Adipose tissue (tissue), 3 donors: Measurements from ENCODE around the gene PHEX. TPM values are rescaled to one million over a fixed set of nuclear protein-coding genes. Genes with fewer than 3 reads are reported as not detected.

Experiments used
- H3K27ac ChIP-seq: one replicate; pipeline ENCODE4 v1.5.1; 2013; ENCODE audit warnings: low read depth, low read length
- WGBS, 3 donors: extraction: QIAGEN DNeasy Blood & Tissue Kit; methylation state at CpG; one replicate each; pipeline ENCODE4 v1.1.7; 2013; 5-methylcytosine and 5-hydroxymethylcytosine counted together
- polyA plus RNA-seq, 3 donors: library from polyadenylated mRNA; stranded (reverse); fragments of 200-250 nt; gene quantifications; one replicate each; pipeline ENCODE4 v1.2.3, GENCODE V29; 2013
- donor health status: healthy with polysubstance abuse.
- donor health status: Bipolar disorder and iron deficiency.
- donor health status: healthy.

PHEX gene
- polyA plus RNA-seq, 3 donors = 0.01 to 0.03 TPM; not detected in 1

DNA sequence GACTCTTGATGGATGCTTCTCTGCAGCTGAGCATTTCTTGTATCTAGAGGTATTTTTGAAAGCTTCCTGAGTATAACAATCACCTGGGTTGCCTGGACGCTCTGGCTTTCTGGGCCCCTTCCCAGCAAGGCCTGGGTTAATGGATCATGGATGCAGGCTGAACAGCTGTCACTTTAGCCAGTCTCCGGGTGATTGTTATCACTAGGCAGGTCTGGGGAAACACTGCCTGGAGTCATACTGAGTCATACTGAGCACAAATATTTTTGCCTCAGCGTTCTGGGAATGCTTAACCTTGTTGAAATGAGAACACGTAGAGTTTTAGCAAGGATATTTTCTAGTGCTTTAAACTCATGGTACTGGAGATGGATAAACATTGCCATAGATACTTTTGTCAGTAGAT lies 102.6 kb downstream of the PHEX start:
- WGBS, 3 donors = 33 to 58% (median 44%) methylated on average over 4 of the region's 4 CpGs
- no peak overlapping the region for H3K27ac ChIP-seq

DNA sequence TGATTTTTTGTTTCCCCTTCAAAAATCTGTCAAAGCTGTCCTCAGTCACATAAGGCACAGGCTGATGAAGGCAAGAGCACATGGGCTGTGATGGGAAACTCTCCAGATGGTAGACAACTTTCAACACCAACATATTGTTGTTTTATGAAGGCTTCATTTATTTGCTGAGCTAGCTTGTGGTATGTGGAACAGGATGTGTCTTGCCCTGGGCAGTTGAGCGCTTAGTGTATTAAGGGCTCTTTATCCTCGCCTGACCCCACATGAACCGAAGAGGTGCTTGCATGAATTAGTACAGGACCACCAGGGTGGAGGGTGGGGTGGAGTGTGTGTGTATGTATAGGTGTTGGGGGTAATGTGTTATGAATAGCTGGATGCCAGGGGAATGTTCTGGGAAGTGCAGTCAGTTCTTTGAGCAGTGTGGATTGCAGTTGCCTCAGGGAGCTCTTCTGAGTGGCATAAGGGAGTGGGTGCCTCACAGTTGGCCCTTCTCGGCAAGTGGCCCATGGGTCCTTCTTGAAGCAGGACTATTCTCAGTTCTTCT lies 103.1 kb downstream of the PHEX start:
- WGBS, 3 donors = 29 to 71% (median 59%) methylated on average over 4 of the region's 4 CpGs
- H3K27ac ChIP-seq = no peak overlapping the region

DNA sequence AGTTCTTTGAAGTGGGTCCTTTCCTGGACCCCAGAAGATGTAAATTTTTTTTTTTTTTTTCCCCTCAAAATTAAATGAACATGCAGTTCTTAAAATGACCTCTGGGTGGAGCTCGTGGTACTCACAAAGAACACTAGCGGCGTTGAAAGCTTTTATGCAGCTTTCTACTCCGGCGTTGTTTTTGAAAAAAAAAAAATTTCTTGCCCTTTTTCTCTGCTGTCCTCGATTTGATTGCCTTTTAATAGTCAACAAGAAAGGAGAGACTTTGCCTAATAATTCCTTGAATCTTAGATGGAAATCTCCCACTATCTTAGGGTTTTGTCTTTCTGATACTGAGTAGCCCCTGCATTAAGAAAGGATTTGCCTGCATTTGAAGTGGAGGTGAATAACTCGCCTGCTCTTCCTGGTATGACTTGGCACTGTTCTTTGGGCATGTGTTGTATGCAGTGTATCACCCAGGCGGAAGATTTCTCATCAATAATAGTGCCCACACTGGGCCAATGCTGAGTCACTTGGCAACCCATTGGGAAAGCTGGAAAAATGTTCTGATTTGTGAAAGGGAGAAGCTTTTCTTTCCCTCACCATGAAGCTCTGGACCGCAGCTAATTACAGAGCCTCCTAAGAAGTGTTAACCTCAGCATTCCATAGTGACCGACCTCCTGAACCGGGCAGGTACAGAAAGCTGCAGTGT lies 104.0 kb downstream of the PHEX start:
- WGBS, 3 donors = 21 to 23% (median 22%) methylated on average over 11 of the region's 11 CpGs
- H3K27ac ChIP-seq = no peak overlapping the region

DNA sequence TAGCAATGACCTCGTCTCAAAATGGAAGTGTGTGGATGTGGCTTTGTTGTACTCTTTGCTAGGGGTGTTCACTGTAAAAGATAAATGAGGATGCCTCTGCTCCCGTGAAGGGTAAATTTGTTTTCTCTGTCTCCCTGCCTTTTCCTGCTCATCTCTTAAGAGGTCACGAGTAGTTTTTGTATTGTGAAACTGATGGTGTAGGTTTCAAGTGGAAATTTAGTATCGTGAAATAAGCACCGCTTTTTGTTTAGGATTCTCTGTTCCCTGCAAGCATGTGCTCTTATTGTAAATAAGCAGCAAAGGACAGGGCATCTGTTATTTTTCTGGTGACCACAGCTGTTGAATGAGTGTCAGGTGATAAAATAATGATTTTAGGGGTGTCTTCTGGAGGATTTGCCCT lies 104.6 kb downstream of the PHEX start:
- no peak overlapping the region for H3K27ac ChIP-seq
- 66 to 80% (median 71%) methylated on average over 5 of the region's 5 CpGs for WGBS, 3 donors

DNA sequence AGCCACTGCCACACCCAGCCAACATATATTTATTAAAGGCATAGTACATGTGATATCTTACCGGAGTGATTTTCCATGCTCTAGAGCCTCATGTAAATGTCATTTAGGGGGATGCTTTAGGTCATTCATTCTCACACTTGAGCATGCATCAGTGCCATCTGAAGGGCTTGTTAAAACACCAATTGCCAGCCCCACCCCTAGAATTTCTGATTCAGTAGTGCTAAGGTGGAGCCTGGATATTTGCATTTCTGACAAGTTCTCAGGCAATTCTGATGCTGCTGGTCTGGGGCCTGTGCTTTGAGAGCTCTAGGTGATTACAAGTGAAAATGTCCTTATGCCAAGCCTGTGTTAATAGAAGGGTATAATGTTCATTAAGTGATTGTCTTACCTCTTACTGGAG lies 107.7 kb downstream of the PHEX start:
- WGBS, 3 donors = 90 to 100% (median 100%) methylated on average over 1 of the region's 1 CpG

DNA sequence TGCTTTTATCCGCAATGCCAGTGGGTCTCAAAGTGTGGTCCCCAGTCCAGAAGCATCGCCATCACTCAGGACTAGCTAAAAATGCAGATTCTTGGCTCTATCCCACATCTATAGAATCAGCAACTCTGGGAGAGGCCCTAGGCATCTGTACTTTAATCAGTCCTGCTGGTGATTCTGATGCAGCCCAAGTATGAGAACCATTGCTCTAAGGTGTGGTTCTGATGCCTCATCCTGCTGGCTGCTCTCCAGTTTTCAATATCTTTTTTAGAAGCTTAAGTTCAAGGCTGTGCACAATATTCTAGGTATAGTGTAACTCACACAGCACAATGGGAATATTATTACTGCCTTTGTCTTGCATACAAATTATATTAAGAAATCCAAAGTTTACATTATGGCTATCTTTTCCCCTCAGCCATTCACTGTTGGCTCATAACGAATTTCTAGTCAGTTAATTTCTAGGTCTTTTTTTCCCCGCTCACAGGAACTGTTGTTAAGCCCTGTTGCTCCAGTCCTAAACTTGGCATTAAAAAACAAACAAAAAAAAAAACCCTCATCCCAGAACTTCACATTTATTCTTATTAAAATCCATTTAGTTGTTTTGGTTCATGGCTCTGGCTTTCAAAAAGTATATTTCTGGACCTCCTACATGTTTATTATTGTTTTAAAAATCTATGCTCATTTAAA lies 109.1 kb downstream of the PHEX start:
- 86 to 95% (median 90%) methylated on average over 4 of the region's 4 CpGs for WGBS, 3 donors
- no peak overlapping the region for H3K27ac ChIP-seq

More for the DNA sequence above, 107.7 kb downstream of the PHEX start:
- H3K27ac ChIP-seq = no peak overlapping the region

DNA sequence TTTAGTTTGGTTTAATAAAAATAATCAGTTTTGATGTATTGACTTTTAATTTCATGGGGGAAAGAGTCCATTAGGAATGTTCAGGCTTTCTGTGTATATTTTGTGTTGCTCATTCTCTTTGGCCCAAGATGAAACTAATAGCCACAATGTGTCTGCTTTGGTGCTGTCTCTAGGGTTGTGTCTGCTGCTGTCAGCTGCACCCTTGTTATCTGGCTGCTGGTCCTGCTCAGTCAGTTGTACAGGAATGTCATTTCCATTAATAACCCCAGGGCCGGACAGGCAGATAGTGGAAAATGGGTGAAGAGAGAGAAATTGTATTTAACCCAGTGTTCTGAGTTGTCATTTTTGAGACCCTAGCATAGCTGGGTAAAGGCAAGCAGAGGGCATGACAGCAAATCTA lies 115.1 kb downstream of the PHEX start:
- H3K27ac ChIP-seq = no peak overlapping the region
- WGBS, 3 donors = 68 to 71% (median 70%) methylated on average over 1 of the region's 1 CpG

DNA sequence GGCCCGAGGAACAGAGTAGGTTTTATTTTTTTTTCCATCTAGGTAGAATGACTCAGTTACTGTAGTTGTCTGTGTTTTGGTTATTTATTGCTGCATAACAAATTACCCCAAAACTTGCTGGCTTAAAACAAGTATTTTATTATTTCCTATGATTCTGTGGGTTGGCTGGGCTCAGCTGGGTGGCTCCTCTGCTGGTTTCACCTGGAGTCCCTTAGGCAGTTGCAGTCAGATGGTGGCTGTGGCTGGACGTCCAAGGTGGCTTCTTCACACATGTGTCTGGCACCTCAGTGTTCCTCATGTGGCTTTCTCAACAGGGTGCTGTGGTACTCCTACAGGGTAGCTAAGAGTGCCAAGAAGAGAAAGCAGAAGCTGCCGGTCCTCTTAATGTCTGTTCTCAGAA lies 115.8 kb downstream of the PHEX start:
- 78 to 92% (median 92%) methylated on average over 3 of the region's 3 CpGs for WGBS, 3 donors
- no peak overlapping the region for H3K27ac ChIP-seq

DNA sequence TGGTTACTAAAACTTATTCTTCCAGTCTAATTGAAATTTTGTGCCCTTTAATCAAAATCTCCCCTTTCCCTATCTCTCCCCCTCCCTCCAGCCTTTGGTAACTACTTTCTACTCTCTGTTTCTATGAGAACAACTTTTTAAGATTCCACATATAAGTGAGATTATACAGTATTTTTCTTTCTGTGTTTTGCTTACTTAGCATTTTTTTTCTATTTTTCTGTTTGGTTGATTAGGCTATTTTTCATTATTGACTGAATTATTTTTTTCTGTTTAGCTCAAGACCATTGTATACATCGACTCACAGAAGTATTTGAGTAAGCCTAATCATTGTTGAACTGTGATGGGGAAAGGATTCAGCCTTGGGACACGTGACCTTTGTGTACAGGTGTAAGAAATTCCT lies 116.4 kb downstream of the PHEX start:
- 59 to 93% (median 75%) methylated on average over 2 of the region's 2 CpGs for WGBS, 3 donors
- no peak overlapping the region for H3K27ac ChIP-seq

DNA sequence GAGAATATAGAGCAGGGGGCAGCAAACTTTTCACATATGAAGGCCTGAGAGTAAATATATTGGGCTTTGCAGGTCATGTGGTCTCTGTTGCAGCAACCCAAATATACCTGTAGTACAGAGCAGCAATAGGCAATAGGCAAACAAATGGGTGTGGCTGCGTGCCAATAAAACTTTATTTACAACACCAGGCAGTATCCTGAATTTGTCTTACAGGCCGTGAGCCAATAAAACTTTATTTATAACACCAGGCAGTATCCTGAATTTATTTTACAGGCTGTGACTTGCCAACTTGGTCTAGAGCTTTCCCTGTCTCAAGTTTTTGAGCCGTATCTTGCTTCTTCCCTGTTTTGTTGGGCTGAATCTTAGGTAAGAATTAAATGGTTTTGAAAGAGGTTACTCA lies 118.2 kb downstream of the PHEX start:
- no peak overlapping the region for H3K27ac ChIP-seq
- WGBS, 3 donors = 61 to 84% (median 80%) methylated on average over 3 of the region's 3 CpGs

DNA sequence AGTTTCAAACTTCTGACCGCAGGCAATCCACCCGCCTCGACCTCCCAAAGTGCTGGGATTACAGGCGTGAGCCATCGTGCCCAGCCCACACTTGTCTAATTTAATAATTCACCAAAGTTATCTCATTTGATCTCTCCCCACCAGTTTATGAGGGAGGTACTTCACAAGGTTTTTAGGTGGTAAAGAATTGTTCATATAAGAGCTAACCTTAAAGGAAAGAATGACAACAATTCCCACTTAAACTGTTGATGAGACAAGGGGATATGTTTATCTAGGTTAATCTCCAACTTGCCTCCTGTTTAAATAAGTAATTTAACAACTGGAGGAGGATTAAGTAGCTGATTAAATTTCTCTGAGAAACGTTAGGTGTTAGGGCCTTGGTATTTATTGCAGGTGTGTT lies 123.0 kb downstream of the PHEX start:
- no peak overlapping the region for H3K27ac ChIP-seq
- WGBS, 3 donors = 45 to 92% (median 75%) methylated on average over 6 of the region's 6 CpGs

DNA sequence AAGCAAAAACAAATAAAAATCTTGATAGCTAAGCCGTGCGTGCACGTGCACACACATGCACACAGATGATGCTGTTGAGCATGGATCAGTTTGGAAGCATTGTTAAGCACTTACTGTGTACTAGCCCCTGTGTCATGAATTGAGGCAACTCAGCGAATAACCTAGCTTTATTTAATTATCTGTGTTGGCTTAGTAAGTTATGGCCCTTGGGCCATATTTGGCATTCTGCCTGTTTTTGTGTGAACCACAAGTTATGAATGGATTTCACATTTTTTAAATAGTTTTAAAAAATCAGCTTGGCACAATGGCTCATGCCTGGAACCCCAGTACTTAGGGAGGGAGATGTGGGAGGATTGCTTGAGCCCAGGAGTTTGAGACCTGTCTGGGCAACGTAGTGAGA lies 126.9 kb downstream of the PHEX start:
- no peak overlapping the region for H3K27ac ChIP-seq
- WGBS, 3 donors = 78 to 88% (median 84%) methylated on average over 5 of the region's 5 CpGs

DNA sequence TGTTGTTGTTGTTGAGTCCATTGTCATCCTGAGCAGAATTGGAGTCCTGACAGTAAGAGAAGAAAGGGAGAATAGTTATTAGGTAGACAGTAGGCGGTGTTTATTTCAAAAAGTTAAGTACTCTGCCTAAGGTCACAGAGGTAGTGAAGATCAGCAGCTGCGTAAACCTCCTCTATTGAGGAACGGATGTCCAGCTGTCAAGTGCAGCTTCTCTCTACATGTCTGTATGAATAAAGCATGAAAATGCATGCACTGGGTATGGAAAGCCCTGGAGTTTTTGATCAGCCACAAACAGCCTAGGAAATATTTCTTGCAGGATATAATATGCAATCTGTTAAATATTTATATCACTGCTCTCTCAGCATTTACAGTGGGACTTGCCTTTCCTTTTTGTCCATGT lies 131.2 kb downstream of the PHEX start:
- WGBS, 3 donors = 69 to 88% (median 85%) methylated on average over 3 of the region's 3 CpGs
- no peak overlapping the region for H3K27ac ChIP-seq

DNA sequence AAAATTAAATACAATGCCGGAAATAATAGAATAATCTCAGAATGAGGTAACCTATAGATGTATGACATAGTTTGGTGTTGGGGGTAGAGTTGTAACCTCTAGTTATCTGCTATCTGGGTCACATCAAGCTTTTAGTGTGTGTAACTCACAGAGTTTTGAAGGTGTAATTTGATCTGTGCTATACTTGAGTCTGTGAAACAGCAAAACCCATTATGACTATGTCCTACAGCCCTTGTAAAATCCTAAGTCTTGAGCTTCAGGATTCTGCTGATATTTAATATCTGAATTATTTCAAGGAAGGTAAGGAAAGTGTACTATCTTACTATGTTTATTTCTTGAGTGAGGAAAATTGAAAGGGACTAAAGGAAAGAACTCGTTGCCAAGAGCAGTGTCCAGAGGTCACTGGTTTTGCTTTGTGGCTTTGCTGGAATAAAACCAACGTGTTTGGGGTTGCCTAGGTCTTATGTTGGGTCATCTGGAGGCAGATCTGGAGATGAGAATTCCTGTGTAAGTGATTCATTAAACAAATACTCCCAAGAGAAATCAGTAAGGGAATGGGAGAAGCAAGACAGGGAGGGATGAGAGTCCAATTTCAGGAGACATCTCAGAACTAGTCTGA lies 132.8 kb downstream of the PHEX start:
- 57 to 75% (median 63%) methylated on average over 3 of the region's 3 CpGs for WGBS, 3 donors
- H3K27ac ChIP-seq = no peak overlapping the region

DNA sequence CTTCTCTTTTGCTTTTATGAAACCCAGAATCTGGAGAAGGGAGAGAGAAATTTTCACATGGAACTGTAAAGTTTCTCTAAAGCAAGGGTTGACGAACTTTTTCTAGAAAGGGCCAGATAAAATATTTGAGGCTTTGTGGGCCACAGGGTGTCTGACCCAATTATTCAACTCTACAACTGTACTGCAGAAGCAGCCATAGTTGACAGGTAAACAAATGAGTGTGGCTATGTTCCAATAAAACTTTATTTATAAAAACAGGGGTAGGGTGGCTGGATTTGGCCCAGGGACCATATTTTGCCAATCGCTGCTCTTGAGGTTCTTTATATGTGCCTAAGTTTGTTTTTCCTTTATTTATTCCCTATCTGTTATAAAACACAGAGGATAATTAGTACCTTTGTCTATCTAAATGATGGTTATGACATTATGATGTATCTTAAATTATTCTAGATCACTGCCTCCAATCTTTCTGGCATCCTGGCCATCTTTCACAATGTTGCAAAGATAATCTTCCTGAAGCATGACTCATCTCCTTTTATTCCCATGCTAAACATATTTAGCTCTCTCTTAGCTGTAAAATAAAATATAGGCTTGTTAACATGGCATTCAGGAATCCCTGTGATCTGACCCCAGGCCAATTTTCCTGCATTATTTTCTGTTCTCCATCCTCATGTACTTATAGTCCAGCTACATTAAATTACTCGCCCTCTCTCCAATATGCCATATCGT lies 133.8 kb downstream of the PHEX start:
- 72 to 94% (median 89%) methylated on average over 4 of the region's 4 CpGs for WGBS, 3 donors
- H3K27ac ChIP-seq = no peak overlapping the region

DNA sequence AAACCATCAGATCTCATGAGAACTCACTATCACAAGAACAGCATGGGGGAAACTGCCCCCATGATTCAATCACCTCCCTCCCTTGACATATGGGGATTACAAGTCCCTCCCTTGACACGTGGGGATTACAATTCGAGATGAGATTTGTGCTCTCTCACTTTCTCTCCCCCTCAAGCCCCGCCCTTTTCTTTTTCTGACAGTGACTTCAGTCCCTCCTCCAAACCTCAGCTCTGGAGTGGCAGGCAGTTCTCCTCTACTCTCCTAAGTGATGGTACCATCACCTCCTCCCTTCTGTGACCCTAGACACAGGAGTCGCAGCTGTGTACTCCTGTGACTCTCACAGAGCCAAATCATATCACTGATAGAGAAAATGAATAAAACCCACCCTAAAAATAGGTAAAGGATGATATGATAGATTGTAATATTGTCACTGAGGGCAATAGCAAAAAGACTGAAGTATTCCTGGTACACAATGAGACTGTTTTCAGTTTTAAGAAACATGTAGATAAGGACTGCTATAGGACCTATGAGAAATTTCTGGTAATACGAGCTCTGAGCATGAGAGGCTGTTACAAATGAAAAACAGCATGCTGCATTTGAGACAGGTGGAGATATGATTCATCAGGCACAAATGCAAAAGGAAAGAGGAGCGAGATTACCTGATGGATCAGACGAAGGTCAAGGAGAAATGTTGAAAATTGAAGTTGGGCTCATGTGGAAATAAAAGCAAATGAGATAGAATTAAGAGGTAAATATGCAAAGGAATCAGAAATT lies 139.3 kb downstream of the PHEX start:
- no peak overlapping the region for H3K27ac ChIP-seq
- 56 to 69% (median 58%) methylated on average over 7 of the region's 7 CpGs for WGBS, 3 donors

DNA sequence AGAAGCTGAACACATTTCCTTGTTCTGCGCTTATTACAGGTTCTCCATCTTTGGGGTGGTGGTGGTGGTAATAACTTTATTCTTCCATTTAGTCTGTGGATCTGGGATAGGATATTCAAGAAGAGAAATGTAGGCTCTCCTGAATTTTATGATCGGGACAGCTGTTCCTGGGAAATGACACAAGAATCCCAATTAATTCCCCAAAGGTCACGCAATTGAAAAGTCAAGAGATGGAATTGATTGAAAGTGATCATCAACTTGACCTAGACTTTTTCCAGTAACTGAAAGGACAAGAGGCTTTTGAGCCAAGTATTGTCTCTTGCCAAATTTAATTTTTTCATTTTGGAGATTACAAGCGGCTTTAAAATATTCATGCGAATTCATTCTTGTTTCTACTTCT lies 141.8 kb downstream of the PHEX start:
- no peak overlapping the region for H3K27ac ChIP-seq
- WGBS, 3 donors = 81 to 86% (median 84%) methylated on average over 5 of the region's 5 CpGs

DNA sequence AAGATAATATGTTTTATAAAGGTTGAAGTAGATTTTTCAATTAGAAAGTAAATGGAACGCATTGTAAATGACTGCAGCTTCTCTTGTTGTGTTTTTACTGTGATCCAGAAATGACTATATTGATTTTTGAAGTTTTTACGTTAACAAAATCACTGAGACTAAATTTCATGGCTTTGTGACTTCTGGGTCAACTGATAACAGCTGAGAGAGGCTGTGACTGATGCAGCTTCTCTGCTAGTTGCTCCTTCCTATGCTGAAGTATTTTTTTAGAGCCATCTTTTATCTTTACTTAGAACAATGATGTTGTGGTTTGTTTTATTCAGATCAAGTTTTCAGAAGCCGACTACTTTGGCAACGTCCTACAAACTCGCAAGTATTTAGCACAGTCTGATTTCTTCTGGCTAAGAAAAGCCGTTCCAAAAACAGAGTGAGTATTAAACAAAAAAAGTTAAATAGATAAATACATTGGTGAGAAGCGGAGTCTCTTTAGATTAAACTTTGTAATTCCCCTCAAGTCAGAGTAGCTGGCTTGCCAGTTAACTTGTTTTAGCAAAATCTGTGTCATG lies 145.9 kb downstream of the PHEX start:
- 38 to 65% (median 59%) methylated on average over 7 of the region's 7 CpGs for WGBS, 3 donors
- no peak overlapping the region for H3K27ac ChIP-seq
